GM21381 (cell line): ENCODE results near the gene ATAD3B.
"Not testable (repeated sequence)": the region's sequence is repeated elsewhere in the genome, so short reads cannot be mapped to it uniquely, and the experiment has no call there.

ENCODE experiments used
- ATAC-seq: cut with Tn5 transposase; IDR thresholded peaks from one replicate; pipeline ENCODE4 v1.9.1; 2021; ENCODE audit warnings: mild to moderate bottlenecking, moderate library complexity; ENCODE audit not compliant: unreplicated experiment

The ATAD3B gene

DNA sequence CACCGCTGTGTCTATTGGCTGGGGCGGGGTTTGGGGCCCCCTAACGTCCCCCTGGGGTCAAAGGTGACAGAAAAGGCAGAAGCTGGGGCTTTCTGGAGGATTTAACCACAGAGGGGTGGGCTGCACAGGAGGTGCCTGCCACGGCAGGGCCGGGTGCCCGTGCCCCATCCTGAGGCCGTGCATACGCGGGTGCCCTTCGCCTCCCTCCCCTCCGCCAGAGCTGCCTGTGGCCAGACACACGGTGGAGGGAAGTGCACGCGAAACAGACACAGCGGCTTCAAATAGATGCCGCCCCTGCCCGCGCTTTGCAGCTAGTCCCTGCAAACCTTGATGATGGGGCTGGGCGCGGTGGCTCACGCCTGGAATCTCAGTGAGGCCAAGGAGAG lies 37.9 kb downstream of the ATAD3B start:
- not testable (repeated sequence) for ATAC-seq

- peak; percentile 9 for ATAC-seq
Measured at GRCh38 chr1:1510912-1511532, 39.5 kb downstream of the ATAD3B start.

DNA sequence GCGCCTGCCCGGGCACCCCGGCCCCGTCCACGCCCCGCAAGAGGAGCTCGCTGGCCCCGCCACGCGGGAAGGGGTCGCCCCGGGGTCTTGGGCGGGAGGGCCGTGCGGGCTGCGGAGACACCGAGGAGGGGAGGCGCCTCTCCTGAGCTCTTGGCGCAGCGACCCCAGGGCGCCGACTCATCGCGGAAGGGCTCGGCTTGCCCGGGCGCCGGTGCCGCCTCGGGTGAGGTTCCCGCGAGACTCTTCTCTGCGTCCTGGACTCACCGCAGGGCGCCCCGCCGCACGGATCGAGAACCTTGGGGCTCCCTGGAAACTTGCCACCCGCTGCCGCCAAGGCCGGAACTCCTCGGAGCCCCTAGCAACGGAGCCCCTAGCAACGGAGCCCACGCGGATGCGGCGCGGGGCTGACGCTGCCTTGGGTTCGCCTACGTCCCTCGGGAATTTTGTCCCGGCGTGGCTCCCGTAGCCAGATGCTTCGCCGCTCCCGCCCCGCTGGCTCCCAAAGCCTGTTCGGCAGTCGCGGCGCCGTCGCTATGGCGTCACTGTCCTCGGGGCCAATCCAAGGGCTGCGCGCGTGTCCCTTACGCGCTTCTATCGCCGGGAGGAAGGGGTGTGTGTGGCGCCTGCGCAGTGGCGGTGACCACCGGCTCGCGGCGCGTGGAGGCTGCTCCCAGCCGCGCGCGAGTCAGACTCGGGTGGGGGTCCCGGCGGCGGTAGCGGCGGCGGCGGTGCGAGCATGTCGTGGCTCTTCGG lies 40.1 kb downstream of the ATAD3B start, which contains the start of gene ATAD3A:
TSS of gene ATAD3A (plus strand) at position 630 of the 753 bp plus-strand sequence. CDS start at position 737, 107 bp downstream.
- peak; percentile 88 for ATAC-seq

DNA sequence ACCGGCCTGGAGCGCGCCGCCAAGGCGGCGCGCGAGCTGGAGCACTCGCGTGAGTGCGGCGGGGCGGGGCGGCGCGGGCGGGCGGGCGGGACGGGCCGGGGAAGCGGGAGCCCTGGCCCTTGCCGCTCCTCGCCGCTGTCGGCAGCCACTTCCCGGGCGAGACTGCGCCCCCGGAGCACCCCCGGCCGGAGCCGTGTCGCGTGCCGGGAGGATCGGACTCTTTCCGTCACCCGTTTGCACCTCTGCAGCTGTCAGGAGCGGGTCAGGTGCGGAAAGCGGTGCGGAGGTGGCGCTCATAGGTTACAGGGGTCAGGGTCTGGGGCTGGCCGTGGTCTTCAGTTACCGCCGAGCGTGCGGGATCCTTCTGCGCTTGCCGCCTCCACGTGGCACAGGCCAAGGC lies 40.9 kb downstream of the ATAD3B start:
- not testable (repeated sequence) for ATAC-seq

GRCh38 chr1:1513675-1514074 lies 42.1 kb downstream of the ATAD3B start:
- ATAC-seq = not testable (repeated sequence)

GRCh38 chr1:1514376-1514775 lies 42.8 kb downstream of the ATAD3B start:
- ATAC-seq = not testable (repeated sequence)

DNA sequence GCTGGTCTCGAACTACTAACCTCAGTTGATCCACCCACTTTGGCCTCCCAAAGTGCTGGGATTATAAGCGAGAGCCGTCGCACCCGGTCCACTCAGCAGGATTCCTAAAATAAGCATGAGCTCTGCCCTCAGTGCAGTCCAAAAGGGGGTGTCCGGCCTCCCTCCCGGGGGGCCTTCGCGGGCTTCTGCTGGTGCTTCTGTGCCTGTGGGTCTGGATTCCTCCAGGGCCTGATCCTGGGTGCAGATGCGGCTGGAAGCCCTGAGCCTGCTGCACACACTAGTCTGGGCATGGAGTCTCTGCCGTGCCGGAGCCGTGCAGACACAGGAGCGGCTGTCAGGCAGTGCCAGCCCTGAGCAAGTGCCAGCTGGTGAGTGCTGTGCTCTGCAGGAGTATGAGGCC lies 45.4 kb downstream of the ATAD3B start:
- ATAC-seq = not testable (repeated sequence)

- no peak for ATAC-seq
Measured at GRCh38 chr1:1517973-1518620, 46.5 kb downstream of the ATAD3B start.

DNA sequence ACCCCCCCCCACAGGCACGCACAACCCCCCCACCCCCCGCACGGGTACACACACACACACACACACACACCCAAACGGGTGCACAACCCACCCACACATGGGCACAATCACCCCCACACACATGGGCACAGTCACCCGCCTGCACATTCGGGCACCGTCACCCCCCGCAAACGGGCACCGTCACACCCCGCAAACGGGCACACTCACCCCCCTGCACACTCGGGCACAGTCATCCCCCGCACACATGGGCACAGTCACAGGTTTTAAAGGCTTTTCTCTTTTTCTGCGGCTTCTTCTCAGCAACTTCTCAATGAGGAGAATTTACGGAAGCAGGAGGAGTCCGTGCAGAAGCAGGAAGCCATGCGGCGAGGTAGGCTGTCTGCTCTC lies 47.0 kb downstream of the ATAD3B start:
- not testable (repeated sequence) for ATAC-seq

DNA sequence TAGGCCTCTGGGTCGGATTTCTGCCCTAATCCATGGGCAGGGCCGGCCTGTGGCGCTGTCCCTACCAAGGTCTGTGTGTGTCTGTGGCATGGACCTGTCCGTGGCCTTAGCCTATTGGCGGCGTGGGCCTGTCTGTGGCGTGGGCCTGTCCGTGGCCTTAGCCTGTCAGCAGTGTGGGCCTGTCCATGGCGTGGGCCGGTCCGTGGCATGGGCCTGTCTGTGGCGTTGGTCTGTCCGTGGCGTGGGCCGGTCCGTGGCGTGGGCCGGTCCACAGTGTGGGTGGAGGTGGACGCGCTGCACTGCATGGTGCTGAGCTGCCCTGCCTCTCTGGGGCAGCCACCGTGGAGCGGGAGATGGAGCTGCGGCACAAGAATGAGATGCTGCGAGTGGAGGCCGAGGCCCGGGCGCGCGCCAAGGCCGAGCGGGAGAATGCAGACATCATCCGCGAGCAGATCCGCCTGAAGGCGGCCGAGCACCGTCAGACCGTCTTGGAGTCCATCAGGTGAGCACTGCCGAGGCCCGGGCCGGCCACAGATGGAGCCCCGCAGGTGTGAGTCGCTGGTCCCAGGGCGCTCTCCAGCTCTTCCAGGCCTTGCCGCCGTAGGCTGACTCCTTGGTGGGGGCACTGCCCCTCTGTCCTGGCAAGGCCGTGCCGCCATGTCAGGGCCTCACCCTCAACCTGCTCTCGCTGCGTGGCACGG lies 48.4 kb downstream of the ATAD3B start:
- not testable (repeated sequence) for ATAC-seq

DNA sequence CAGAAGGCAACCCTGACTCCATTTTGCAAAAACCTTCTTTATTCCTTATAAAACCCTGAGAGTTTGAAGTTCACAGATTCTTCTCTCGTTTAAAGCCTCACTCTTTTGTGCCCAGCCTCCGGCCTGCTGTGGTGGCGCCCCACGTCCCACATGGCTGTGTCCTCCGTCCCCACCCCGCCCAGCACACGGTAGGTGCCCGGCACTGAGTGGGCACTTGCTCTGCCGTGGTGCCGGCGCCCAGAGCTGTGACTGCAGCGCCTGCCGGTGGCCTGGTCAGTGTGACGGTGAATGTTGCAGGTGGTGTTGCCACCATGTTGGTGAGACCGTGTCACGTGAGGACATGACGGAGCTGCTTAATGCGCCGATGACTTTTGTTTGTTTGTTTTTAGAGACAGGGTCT lies 49.8 kb downstream of the ATAD3B start:
- no peak for ATAC-seq

GRCh38 chr1:1522536-1522935 lies 51.0 kb downstream of the ATAD3B start:
- ATAC-seq = not testable (repeated sequence)

DNA sequence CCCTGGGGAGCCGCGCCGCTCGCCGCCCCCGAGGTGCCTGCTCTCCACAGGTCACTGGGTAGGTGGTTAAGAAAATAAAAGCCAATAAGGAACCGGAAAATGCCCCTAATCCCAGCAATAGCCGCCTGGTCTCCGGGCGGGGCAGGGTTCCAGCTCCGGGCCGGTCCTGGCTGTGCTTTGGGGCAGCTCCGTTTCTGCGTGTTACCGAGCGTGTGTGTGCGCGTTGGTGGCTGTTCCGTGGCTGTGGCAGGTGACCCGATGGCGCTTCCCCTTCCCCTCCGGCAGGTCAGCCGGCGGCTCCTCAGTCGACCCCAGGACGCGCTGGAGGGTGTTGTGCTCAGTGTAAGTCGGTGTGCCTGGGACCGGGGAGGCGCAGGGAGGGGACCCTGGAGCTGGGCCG lies 51.7 kb downstream of the ATAD3B start:
- not testable (repeated sequence) for ATAC-seq

GRCh38 chr1:1523651-1524050 lies 52.1 kb downstream of the ATAD3B start:
- ATAC-seq = not testable (repeated sequence)

DNA sequence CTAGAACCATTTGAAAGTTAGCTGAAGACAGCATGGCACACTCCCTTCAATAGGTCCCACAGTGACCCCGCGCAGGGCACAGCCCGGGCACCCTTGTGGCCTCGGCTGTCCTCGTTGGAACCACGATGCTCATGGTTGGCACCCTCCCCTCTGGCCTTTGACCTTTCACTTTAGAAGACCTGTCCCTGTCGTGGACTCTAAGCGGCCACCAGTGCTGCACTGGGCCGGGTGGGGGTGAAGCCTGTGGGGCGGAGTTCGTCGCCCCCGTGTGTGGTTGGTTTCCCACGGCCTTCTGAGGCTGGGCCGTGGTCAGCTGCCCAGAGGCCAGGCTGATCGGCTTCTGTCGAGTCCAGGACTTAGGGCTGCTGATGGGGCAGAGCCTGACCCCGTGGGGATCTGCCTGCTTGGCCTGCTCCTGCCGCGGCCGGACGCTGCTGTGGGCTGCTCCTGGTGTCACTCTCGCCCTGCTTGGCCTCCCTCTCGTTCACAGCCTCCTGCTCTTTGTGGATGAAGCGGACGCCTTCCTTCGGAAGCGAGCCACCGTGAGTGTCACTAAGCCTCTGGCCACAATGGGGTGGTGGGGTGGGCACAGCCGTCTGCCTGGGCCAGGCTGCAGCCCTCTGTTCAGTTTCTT lies 53.3 kb downstream of the ATAD3B start:
- not testable (repeated sequence) for ATAC-seq

DNA sequence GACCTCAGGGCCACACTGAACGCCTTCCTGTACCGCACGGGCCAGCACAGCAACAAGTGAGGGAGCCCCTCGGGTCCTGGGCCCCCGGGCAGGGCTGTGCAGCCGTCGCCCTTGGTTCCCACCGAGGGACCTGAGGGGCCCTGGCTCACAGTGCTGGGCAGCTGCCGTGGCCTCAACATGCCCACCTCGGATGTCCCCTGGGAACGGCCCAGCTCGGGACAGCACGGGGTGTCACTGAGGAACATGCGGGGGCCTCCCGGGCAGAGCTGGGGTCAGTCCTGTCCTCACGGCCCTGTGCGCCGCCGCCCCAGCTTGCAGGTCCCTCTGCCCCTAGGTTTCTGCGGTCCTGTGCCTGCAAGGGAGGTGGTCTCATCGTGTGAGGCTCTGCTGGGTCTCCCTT lies 54.9 kb downstream of the ATAD3B start:
- ATAC-seq = not testable (repeated sequence)

DNA sequence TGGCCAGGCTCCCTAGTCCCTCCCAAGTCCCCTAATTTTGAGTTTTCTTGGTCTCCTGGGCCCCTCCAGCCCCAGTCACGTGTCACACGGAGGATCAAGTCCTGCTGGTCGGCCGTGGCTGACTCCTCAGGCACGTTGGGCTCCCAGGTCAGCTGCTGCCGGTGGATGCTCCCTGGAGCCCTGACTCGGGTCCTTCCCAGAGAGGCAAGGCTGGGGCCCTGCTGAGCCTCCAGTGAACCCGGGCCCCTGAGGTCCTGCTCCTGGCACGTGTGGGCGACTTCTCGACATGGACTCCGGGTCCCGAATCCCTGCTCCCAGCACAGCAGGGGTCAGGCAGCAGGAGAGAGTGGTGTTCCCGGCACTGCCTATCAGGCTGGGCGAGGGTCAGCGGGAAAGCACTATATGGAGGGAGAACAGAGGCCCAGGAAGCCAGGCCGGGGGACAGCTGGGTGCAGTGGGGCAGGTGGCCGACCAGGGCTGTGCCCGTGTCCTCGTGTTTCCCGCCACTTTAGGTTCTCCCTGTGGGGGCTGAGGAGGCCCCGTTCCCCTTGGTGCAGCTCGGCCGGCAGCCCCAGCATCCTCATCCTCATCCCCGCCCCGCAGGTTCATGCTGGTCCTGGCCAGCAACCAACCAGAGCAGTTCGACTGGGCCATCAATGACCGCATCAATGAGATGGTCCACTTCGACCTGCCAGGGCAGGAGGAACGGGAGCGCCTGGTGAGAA lies 55.7 kb downstream of the ATAD3B start:
- ATAC-seq = no peak

DNA sequence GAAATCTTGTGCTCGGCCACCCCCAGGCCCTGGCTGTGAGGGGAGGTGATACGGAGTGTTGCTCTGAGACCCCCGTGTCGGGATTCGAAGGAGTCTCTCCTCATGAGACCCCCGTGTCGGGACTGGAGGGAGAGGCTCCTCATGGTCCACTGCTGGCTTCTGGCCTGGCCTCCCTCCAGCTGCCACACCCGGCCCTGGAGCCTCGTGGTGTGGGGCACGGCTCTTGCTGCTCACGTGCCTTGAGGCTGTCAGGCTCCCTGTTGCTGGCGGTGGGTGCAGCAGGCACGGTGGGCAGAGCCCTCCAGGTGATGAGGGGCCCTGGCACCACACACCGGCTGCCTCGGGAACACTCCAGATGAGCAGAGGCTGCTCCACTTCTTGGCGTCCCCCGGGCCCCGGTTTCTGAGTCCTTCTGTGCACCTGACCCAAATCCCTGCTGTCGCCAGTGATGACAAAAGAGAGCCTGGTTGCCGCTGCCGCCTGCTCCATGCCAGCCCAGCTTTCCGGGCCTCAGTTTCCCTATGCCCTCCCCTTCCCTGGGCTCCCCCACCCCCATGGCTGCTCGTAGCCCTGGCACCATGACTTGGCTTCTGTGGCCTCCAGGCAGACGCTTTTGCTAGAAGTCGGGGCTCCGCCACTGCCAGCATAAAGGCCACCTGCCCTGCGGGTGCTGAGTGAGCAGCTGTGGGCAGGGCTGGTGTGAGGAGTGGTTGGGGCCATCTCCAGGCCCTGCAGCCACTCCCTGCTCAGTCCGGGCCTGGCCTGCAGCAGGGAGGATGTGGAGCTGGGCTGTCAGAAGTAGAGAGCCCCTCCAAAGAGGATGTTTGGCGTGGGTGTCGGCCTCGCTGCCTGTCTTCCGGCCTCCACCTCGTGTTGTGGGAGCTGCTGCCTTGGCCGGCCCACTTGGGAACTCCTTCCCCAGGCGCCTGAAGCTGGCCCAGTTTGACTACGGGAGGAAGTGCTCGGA lies 57.0 kb downstream of the ATAD3B start:
- ATAC-seq = no peak

DNA sequence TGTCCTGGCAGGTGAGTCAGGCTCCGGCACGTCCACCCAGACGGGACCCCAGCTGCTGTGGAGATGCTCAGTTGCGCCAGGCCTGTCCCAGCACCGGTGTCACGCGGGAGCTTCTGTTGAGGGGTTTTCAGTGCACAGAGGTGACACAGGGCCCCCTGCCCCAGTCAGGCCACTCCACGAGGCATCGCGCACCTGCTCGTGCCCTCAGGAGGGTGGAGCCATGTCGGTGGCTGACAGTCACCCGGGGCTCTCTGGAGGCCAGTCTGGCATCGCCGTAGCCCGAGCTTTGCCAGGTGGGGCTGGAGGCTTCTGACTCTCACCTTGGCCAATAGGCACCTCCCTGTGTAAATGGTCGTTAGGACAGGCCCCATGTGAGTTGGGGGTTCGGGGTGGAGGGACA lies 57.8 kb downstream of the ATAD3B start:
- no peak for ATAC-seq
